K562 (cell line): ENCODE results near the gene SLC4A2. TPM values are rescaled to one million over a fixed set of nuclear protein-coding genes. Genes with fewer than 3 reads are reported as not detected.
A peak's percentile ranks its signal among the peaks of the same experiment; 100 is the strongest.

Source experiments
- ARID2 ChIP-seq: fragments of 450-650 bp; IDR thresholded peaks from 2 replicates; pipeline ENCODE4 v1.6.1; 2017; ENCODE audit warnings: antibody characterized with exemption, mild to moderate bottlenecking
- ATF3 ChIP-seq, 2 experiments: fragments of 450-650 bp in 1 of 2; sonication (generic) in 1 of 2; formaldehyde crosslinking in 1 of 2; IDR thresholded peaks in 1 of 2; conservative IDR thresholded peaks in 1 of 2; 2 replicates each; pipeline versions ENCODE4 v1.6.1 to v1.8.1; 2016 to 2023; ENCODE audit warnings: mild to moderate bottlenecking in 2 of 2, moderate library complexity in 2 of 2, inconsistent platforms in 1 of 2, missing genetic modification reagents in 1 of 2
- BCL6 ChIP-seq: fragments of 250-450 bp; sonication (Bioruptor Pico); IDR thresholded peaks from 2 replicates; pipeline ENCODE4 v1.4.0; 2020
- CBFA2T3 ChIP-seq: fragments of 450-650 bp; IDR thresholded peaks from 2 replicates; pipeline ENCODE4 v1.6.1; 2017
- DLX4 ChIP-seq: fragments of 250-450 bp; sonication (Bioruptor Pico); IDR thresholded peaks from 2 replicates; pipeline ENCODE4 v1.6.1; 2021; ENCODE audit warnings: mild to moderate bottlenecking
- DNMT1 ChIP-seq: fragments of 450-650 bp; IDR thresholded peaks from 2 replicates; pipeline ENCODE4 v1.6.1; 2016; ENCODE audit warnings: antibody characterized with exemption, mild to moderate bottlenecking
- EP300 ChIP-seq: IDR thresholded peaks from 2 replicates; pipeline ENCODE4 v1.6.1; 2012; ENCODE audit warnings: low read length, improper control_type of control experiment
- HMG20A ChIP-seq: fragments of 450-650 bp; formaldehyde crosslinking; conservative IDR thresholded peaks from 2 replicates; pipeline ENCODE4 v1.4.0; 2020; ENCODE audit warnings: mild to moderate bottlenecking, mixed read lengths
- ILK ChIP-seq: fragments of 450-650 bp; IDR thresholded peaks from 2 replicates; pipeline ENCODE4 v1.6.1; 2016; ENCODE audit warnings: missing genetic modification characterization, low read depth, mild to moderate bottlenecking, missing compliant biosample characterization, moderate library complexity, borderline replicate concordance
- LARP7 ChIP-seq: fragments of 450-650 bp; IDR thresholded peaks from 2 replicates; pipeline ENCODE4 v1.6.1; 2016
- MAFG ChIP-seq: fragments of 450-650 bp; conservative IDR thresholded peaks from 2 replicates; pipeline ENCODE4 v1.6.1; 2016; ENCODE audit warnings: missing genetic modification characterization, missing compliant biosample characterization
- MAFK ChIP-seq: IDR thresholded peaks from 2 replicates; pipeline ENCODE4 v1.6.1; 2011; ENCODE audit warnings: low read length, improper control_type of control experiment
- PCBP2 ChIP-seq: fragments of 200-400 bp; formaldehyde crosslinking; IDR thresholded peaks from 2 replicates; pipeline ENCODE4 v1.6.1; 2018; ENCODE audit warnings: low read length, low read depth, mild to moderate bottlenecking, moderate library complexity; ENCODE audit not compliant: poor library complexity, severe bottlenecking
- PURB ChIP-seq: sonication (generic); formaldehyde crosslinking; IDR thresholded peaks from 2 replicates; pipeline ENCODE4 v1.9.0; 2021; ENCODE audit warnings: low read depth, mild to moderate bottlenecking, missing genetic modification reagents
- RBFOX2 ChIP-seq: fragments of 200-400 bp; formaldehyde crosslinking; IDR thresholded peaks from 2 replicates; pipeline ENCODE4 v1.6.1; 2017; ENCODE audit warnings: low read depth, mild to moderate bottlenecking, low read length, moderate library complexity
- RFX5 ChIP-seq: IDR thresholded peaks from 2 replicates; pipeline ENCODE4 v1.6.1; 2011; ENCODE audit warnings: low read depth, mild to moderate bottlenecking, improper control_type of control experiment, low read length
- SIN3B ChIP-seq: fragments of 450-650 bp; IDR thresholded peaks from 2 replicates; pipeline ENCODE4 v1.6.1; 2017; ENCODE audit warnings: low read depth, mild to moderate bottlenecking, moderate library complexity
- SMARCC2 ChIP-seq: fragments of 450-650 bp; IDR thresholded peaks from 2 replicates; pipeline ENCODE4 v1.6.1; 2017; ENCODE audit warnings: antibody characterized with exemption, moderate library complexity, mild to moderate bottlenecking, low read depth
- SNIP1 ChIP-seq: fragments of 450-650 bp; IDR thresholded peaks from 2 replicates; pipeline ENCODE4 v1.7.1; 2017; ENCODE audit warnings: low read depth, mild to moderate bottlenecking
- SUPT5H ChIP-seq: fragments of 450-650 bp; IDR thresholded peaks from 2 replicates; pipeline ENCODE4 v1.6.1; 2016
- TAF1 ChIP-seq: IDR thresholded peaks from 2 replicates; pipeline ENCODE4 v1.6.1; 2011; ENCODE audit warnings: mild to moderate bottlenecking, low read length, moderate library complexity; ENCODE audit not compliant: insufficient read depth, control insufficient read depth, severe bottlenecking; ENCODE audit errors: extremely low read depth
- ZNF512 ChIP-seq: IDR thresholded peaks from 2 replicates; pipeline ENCODE4 v1.6.1; 2016; ENCODE audit warnings: missing genetic modification characterization, missing compliant biosample characterization
- polyA plus RNA-seq, 8 experiments: library from polyadenylated mRNA; depleted of rRNA in 4 of 8; stranded (reverse) in 5 of 8; unstranded in 3 of 8; fragments of >200 nt; fragmentation: Nextera tagmentation in 2 of 8; fragmentation: Illumina TruSeq in 1 of 8; extraction: Ambion mirVana in 2 of 8; extraction: Trizol in 1 of 8; gene quantifications; 2 replicates each; pipeline versions ENCODE4 v1.2.1 to v1.2.3, GENCODE V29; 2011 to 2014; ENCODE audit warnings: inconsistent platforms in 1 of 8, missing spikeins in 1 of 8
- total RNA-seq, 7 experiments: library from RNA; depleted of rRNA in 6 of 7; stranded (reverse); fragments of >200 nt in 6 of 7; fragmentation: Illumina TruSeq in 2 of 7; extraction: Trizol in 2 of 7; gene quantifications; 2 replicates each; pipeline versions ENCODE4 v1.2.1 to v1.2.3, GENCODE V29; 2011 to 2021; ENCODE audit warnings: low replicate concordance in 1 of 7

Gene SLC4A2
- total and polyA plus RNA-seq, 9 of the 15 experiments (the other 6 are each of a cell fraction or from before 2014, with no cell fraction given): 11.4 to 375 (median 130) TPM

GRCh38 chr7:151087245-151088018 lies 28.0 kb downstream of the SLC4A2 start (continued):
- no peak for TF ChIP-seq ILK (tag)
- no peak for TF ChIP-seq ATF3 (IDR thresholded peaks at IDR 0.05)
- peak; percentile 82; the same call in 1 of the 2 replicates for TF ChIP-seq ATF3 (CRISPR knock-in tag; conservative IDR thresholded peaks at IDR 0.05)
- no peak for TF ChIP-seq ZNF512
- TF ChIP-seq SIN3B: no peak
- no peak for TF ChIP-seq PURB (CRISPR knock-in tag)
- no peak for TF ChIP-seq PCBP2
- no peak for TF ChIP-seq DNMT1
- peak; percentile 85 for TF ChIP-seq RBFOX2
- TF ChIP-seq RFX5: no peak
- TF ChIP-seq TAF1: peak; percentile 45
- no peak for TF ChIP-seq BCL6
- no peak for TF ChIP-seq EP300
- peak; percentile 25; the same call in 1 of the 2 replicates for TF ChIP-seq CBFA2T3
- peak; percentile 3; the same call in 1 of the 2 replicates for TF ChIP-seq ARID2
- TF ChIP-seq SMARCC2: no peak
- peak; percentile 34; the same call in 1 of the 2 replicates for TF ChIP-seq SUPT5H
- no peak for TF ChIP-seq HMG20A
- no peak for TF ChIP-seq DLX4 (CRISPR knock-in tag)
- 0 out of 2 replicates have a peak, but pooled peaks have one; percentile 90 for TF ChIP-seq LARP7
- TF ChIP-seq MAFK: no peak
- no peak for TF ChIP-seq MAFG (tag)
- TF ChIP-seq SNIP1: no peak
